Sigmoid colon (tissue), 7 donors: ENCODE results near the gene IMP4. TPM values are rescaled to one million over a fixed set of nuclear protein-coding genes. Genes with fewer than 3 reads are reported as not detected.

Experiments used
- DNase-seq: peaks from one replicate; pipeline ENCODE4 v3.0.0-alpha.2; 2019
- H3K27ac ChIP-seq, 4 donors: fragments of 200-600 bp; sonication (generic); one replicate each; pipeline ENCODE4 v1.5.1; 2016 to 2019; ENCODE audit warnings: mild to moderate bottlenecking in 1 of 4
- H3K27me3 ChIP-seq, 3 donors: fragments of 200-600 bp; sonication (generic); one replicate each; pipeline ENCODE4 v1.5.1; 2019; ENCODE audit warnings: mild to moderate bottlenecking in 1 of 3
- H3K36me3 ChIP-seq, 4 donors: fragments of 200-600 bp; sonication (generic); one replicate each; pipeline ENCODE4 v1.5.1; 2016 to 2019
- H3K4me1 ChIP-seq, 4 donors: fragments of 200-600 bp; sonication (generic); one replicate each; pipeline ENCODE4 v1.5.1; 2017 to 2019
- H3K4me3 ChIP-seq, 4 donors: fragments of 200-600 bp; sonication (generic); one replicate each; pipeline ENCODE4 v1.5.1; 2017 to 2019; ENCODE audit warnings: mild to moderate bottlenecking in 2 of 4, moderate library complexity in 1 of 4
- H3K9me3 ChIP-seq, 4 donors: fragments of 200-600 bp in 3 of 4; sonication (generic) in 3 of 4; one replicate each; pipeline versions ENCODE4 v1.5.1 to v1.6.1; 2013 to 2019
- CTCF ChIP-seq, 4 experiments: fragments of 450-650 bp in 3 of 4; fragments of 200-600 bp in 1 of 4; IDR thresholded peaks; one replicate each; pipeline ENCODE4 v1.5.1; 2016 to 2019; ENCODE audit warnings: antibody characterized with exemption in 4 of 4, mild to moderate bottlenecking in 3 of 4, moderate library complexity in 2 of 4
- EP300 ChIP-seq, 4 donors: sonication (generic); formaldehyde crosslinking; IDR thresholded peaks; one replicate each; pipeline ENCODE4 v1.6.1; 2017; ENCODE audit warnings: antibody characterized with exemption in 4 of 4
- POLR2A ChIP-seq, 2 donors: fragments of 450-650 bp; IDR thresholded peaks; one replicate each; pipeline ENCODE4 v1.6.1; 2016; ENCODE audit warnings: antibody characterized with exemption in 2 of 2, mild to moderate bottlenecking in 2 of 2, moderate library complexity in 2 of 2
- POLR2AphosphoS5 ChIP-seq, 4 donors: sonication (generic); formaldehyde crosslinking; IDR thresholded peaks; one replicate each; pipeline ENCODE4 v1.6.1; 2017; ENCODE audit warnings: antibody characterized with exemption in 4 of 4
- WGBS, 2 donors: extraction: QIAGEN DNeasy Blood & Tissue Kit; methylation state at CpG; one replicate each; pipeline ENCODE4 v1.1.7; 2013; 5-methylcytosine and 5-hydroxymethylcytosine counted together
- intact Hi-C: fragments of 100-400 bp; cut with DNase I; formaldehyde crosslinking; loops from one replicate; pipeline ENCODE4 v1.15.1; 2023
- polyA plus RNA-seq, 3 donors: library from polyadenylated mRNA; stranded (reverse); fragments of 200-250 nt; gene quantifications; one replicate each; pipeline ENCODE4 v1.2.3, GENCODE V29; 2013
- total RNA-seq, 4 donors: library from RNA; depleted of rRNA; stranded (reverse); fragments of >200 nt; gene quantifications; one replicate each; pipeline ENCODE4 v1.1.0, GENCODE V29; 2016
- donor health status: healthy with polysubstance abuse.
- donor health status: Bipolar disorder and iron deficiency.
- donor health status: healthy.

The IMP4 gene
- total and polyA plus RNA-seq, 7 donors = 48.0 to 130 (median 76.4) TPM

DNA sequence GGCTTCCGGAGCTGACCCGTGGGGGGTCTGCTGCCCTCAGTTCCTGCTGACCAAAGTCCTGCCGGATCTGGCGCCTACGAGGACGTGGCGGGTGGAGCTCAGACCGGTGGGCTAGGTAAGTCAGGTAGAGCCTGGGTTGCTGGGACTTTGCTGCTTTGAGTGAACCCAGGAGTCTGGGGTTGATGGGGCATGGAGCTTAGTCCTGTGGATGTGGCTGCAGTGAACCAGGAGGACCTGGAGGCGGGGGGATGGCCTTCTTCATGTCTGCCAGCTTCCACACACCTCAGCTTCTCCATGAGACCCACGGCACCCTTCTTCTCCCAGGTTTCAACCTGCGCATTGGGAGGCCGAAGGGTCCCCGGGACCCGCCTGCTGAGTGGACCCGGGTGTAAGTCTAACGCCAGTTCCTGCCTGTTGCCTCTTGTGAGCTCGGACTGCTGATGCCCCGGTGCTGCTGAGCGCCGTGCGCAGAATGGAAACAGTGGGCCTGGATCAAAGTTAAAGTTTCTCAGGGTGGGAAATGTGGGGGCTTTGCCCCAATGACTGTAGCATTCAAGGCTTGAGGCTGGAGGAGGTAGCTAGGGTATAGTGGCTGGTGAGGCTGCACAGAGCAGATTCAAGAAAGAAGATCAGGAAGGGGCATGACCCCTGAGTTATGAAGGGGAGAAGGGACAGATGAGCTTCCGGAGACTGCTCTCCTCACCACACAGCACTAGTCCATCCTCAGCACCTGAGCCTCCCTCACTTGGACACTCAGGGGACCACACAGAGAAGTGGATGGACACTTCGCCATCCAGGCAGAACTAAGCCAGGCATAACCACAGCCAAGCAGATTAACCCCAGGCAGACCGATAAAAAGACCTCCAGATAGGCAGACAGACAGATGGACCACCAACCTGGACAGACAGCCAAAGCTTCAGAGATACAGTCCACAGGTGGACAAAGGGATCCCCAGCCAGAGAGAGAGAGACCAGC, 30.4 kb downstream of the IMP4 start:
- intact Hi-C loops = loop anchor here (1.0 to 5.0 kb wide), 3 partner anchors 17 to 191 kb away; partner anchors contain the start of genes MZT2B, PTPN18 and SMPD4
- TF ChIP-seq POLR2AphosphoS5 (IDR thresholded peaks at IDR 0.05) = no peak
- Histone ChIP-seq H3K9me3 (no peaks in the 10 kb centered on the region), H3K36me3 (peaks cover 0 to 18% (median 7%) of the 10 kb centered on the region in 4 donors), H3K4me3 (peak overlapping the region; percentile 59 to 97 (median 79)), H3K4me1 (peaks cover 0 to 33% (median 27%) of the 10 kb centered on the region in 4 donors), H3K27me3 (no peaks in the 10 kb centered on the region), H3K27ac (peak overlapping the region; percentile 82 to 95 (median 88))
- 52 to 54% methylated on average over 24 of the region's 24 CpGs for WGBS, 2 donors
- peak; percentile 45 for DNase-seq

GRCh38 chr2:130373808-130374365, 31.2 kb downstream of the IMP4 start:
- TF ChIP-seq EP300 (IDR thresholded peaks at IDR 0.05) = no peak
- TF ChIP-seq POLR2AphosphoS5 (IDR thresholded peaks at IDR 0.05) = no peak
- TF ChIP-seq POLR2A (IDR thresholded peaks at IDR 0.05) = no peak
- no peak for TF ChIP-seq CTCF (IDR thresholded peaks at IDR 0.05)
- Histone ChIP-seq H3K9me3 (no peaks in the 10 kb centered on the region), H3K4me1 (peaks cover 0 to 33% (median 27%) of the 10 kb centered on the region in 4 donors), H3K27ac (no peak overlapping the region), H3K4me3 (no peak overlapping the region), H3K36me3 (peaks cover 0 to 18% (median 7%) of the 10 kb centered on the region in 4 donors), H3K27me3 (no peaks in the 10 kb centered on the region)
- intact Hi-C loops = loop anchor here (5.0 kb wide), 1 partner anchor 192 kb away; the partner anchor contains the start of genes MZT2B and SMPD4
- 94 to 95% methylated on average over 3 of the region's 3 CpGs for WGBS, 2 donors
- peak; percentile 57 for DNase-seq

GRCh38 chr2:130374587-130375290, 32.0 kb downstream of the IMP4 start:
- H3K27ac ChIP-seq = no peak overlapping the region
- TF ChIP-seq POLR2AphosphoS5 (IDR thresholded peaks at IDR 0.05) (no peak), CTCF (IDR thresholded peaks at IDR 0.05) (no peak), POLR2A (IDR thresholded peaks at IDR 0.05) (no peak), EP300 (IDR thresholded peaks at IDR 0.05) (no peak)
- intact Hi-C loops = loop anchor here (5.0 kb wide), 1 partner anchor 192 kb away; the partner anchor contains the start of genes MZT2B and SMPD4
- no peaks in the 10 kb centered on the region for H3K9me3 ChIP-seq
- no peaks in the 10 kb centered on the region for H3K27me3 ChIP-seq
- DNase-seq = peak; percentile 56
- H3K36me3 ChIP-seq = peaks cover 0 to 18% (median 7%) of the 10 kb centered on the region in 4 donors
- H3K4me3 ChIP-seq = no peak overlapping the region
- 91 to 94% methylated on average over 9 of the region's 9 CpGs for WGBS, 2 donors
- peaks cover 0 to 33% (median 27%) of the 10 kb centered on the region in 4 donors for H3K4me1 ChIP-seq

GRCh38 chr2:130375291-130376266, 32.9 kb downstream of the IMP4 start:
- 94% methylated on average over 19 of the region's 19 CpGs for WGBS, 2 donors
- intact Hi-C loops = no loop called here
- TF ChIP-seq EP300 (IDR thresholded peaks at IDR 0.05) (no peak), CTCF (IDR thresholded peaks at IDR 0.05) (no peak), POLR2A (IDR thresholded peaks at IDR 0.05) (no peak), POLR2AphosphoS5 (IDR thresholded peaks at IDR 0.05) (no peak)
- Histone ChIP-seq H3K27ac (no peak overlapping the region), H3K4me3 (no peak overlapping the region), H3K36me3 (peaks cover 0 to 20% (median 4%) of the 10 kb centered on the region in 4 donors), H3K9me3 (no peaks in the 10 kb centered on the region), H3K4me1 (peaks cover 0 to 33% (median 27%) of the 10 kb centered on the region in 4 donors), H3K27me3 (no peaks in the 10 kb centered on the region)
- DNase-seq = peak; percentile 53
